PFSK-1 (cell line): ENCODE data around the gene PLEKHA6. TPM values are rescaled to one million over a fixed set of nuclear protein-coding genes. Genes with fewer than 3 reads are reported as not detected.

Source experiments
- FOXP2 ChIP-seq: optimal IDR thresholded peaks from 2 replicates; pipeline ENCODE3; 2011; ENCODE audit warnings: borderline replicate concordance, control low read depth, inconsistent platforms; ENCODE audit not compliant: insufficient read depth; ENCODE audit errors: extremely low read length, extremely low read depth
- POLR2AphosphoS5 ChIP-seq: IDR thresholded peaks from 2 replicates; pipeline ENCODE4 v1.6.1; 2012; ENCODE audit warnings: low read depth, mild to moderate bottlenecking, control low read depth, low read length, moderate library complexity
- SIN3A ChIP-seq: IDR thresholded peaks from 2 replicates; pipeline ENCODE4 v1.6.1; 2012; ENCODE audit warnings: mild to moderate bottlenecking, low read length, moderate library complexity, borderline replicate concordance; ENCODE audit not compliant: insufficient read depth
- TAF1 ChIP-seq: IDR thresholded peaks from 2 replicates; pipeline ENCODE4 v1.6.1; 2012; ENCODE audit warnings: low read length, control low read depth, borderline replicate concordance; ENCODE audit not compliant: insufficient read depth
- polyA plus RNA-seq: library from polyadenylated mRNA; unstranded; fragments of >200 nt; gene quantifications from one replicate; pipeline ENCODE4 v1.2.1, GENCODE V29; 2012; ENCODE audit warnings: low read depth, missing spikeins; ENCODE audit not compliant: insufficient read length
- TF ChIP-seq, protein P1 (sequence below), 2 experiments: IDR thresholded peaks; 2 replicates each; pipeline versions ENCODE4 v1.6.1 to v1.8.0; 2011 to 2012; ENCODE audit warnings: low read depth in 2 of 2, low read length in 2 of 2, control low read depth in 1 of 2, inconsistent platforms in 1 of 2, mild to moderate bottlenecking in 1 of 2, moderate library complexity in 1 of 2; ENCODE audit not compliant: insufficient read depth in 1 of 2

Gene PLEKHA6, protein sequence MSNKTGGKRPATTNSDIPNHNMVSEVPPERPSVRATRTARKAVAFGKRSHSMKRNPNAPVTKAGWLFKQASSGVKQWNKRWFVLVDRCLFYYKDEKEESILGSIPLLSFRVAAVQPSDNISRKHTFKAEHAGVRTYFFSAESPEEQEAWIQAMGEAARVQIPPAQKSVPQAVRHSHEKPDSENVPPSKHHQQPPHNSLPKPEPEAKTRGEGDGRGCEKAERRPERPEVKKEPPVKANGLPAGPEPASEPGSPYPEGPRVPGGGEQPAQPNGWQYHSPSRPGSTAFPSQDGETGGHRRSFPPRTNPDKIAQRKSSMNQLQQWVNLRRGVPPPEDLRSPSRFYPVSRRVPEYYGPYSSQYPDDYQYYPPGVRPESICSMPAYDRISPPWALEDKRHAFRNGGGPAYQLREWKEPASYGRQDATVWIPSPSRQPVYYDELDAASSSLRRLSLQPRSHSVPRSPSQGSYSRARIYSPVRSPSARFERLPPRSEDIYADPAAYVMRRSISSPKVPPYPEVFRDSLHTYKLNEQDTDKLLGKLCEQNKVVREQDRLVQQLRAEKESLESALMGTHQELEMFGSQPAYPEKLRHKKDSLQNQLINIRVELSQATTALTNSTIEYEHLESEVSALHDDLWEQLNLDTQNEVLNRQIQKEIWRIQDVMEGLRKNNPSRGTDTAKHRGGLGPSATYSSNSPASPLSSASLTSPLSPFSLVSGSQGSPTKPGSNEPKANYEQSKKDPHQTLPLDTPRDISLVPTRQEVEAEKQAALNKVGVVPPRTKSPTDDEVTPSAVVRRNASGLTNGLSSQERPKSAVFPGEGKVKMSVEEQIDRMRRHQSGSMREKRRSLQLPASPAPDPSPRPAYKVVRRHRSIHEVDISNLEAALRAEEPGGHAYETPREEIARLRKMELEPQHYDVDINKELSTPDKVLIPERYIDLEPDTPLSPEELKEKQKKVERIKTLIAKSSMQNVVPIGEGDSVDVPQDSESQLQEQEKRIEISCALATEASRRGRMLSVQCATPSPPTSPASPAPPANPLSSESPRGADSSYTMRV
- 4.8 TPM for polyA plus RNA-seq

DNA sequence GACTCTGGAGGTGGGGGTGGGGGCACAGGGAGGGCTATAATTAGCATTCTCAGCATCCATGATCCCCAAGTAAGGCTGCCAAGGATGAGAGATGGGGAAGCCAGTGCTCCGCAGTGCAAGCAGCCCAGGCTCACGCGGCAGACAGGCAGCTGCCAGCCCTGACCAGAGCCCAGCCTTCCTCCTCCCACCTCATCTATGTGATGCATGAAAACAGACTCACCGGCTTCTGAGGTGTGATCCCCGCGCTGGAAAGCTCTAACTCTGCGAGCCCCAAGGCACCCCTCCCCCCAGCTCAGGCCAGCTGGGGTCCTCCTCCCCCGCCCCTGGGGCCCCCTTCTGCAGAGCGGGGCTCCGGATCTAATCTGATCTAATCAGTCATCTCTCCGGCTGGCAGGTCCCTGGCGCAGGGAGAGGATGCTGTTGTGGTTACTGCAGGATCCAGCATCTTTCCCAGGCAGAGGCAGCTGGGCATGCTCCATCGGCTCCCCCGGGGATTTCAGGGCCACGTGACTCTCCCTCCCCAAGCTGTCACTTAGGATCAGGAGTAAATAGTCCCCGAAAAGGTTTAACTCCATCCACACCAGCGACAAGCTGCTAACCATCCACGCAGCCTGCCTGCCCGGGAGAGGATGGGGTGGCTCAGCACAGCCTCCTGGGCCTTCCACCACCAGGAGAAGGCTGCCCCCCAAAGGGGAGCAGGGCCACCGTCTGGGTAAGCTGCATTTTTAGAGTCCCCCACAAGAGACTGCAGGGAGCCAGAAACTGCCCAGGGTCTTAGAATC, at the start of gene PLEKHA6:
Gene PLEKHA6 (minus strand): TSS at position 456 of the 782 bp plus-strand sequence. CDS start 86,202 bp downstream, outside the sequence.
- no peak for TF ChIP-seq FOXP2

DNA sequence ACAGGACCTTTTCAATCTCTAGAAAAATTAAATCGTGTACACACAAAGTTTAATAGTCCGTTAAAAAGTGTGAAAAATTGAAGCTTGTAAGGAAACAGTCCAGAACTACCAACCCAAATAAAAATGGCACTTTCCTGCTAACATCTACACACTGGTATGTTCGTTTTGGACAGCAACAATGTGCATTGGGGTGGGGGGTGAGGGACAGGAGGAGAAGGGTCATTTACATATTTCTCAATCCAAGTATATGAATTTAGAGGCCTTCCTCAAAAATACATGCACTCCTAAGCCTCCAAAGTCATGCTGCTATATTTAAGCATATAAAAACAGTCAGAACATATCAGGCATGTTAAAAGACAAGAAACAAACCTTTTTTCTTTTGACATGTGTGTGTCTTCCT, 49.4 kb upstream of the PLEKHA6 start:
- TF ChIP-seq, protein P1, sequence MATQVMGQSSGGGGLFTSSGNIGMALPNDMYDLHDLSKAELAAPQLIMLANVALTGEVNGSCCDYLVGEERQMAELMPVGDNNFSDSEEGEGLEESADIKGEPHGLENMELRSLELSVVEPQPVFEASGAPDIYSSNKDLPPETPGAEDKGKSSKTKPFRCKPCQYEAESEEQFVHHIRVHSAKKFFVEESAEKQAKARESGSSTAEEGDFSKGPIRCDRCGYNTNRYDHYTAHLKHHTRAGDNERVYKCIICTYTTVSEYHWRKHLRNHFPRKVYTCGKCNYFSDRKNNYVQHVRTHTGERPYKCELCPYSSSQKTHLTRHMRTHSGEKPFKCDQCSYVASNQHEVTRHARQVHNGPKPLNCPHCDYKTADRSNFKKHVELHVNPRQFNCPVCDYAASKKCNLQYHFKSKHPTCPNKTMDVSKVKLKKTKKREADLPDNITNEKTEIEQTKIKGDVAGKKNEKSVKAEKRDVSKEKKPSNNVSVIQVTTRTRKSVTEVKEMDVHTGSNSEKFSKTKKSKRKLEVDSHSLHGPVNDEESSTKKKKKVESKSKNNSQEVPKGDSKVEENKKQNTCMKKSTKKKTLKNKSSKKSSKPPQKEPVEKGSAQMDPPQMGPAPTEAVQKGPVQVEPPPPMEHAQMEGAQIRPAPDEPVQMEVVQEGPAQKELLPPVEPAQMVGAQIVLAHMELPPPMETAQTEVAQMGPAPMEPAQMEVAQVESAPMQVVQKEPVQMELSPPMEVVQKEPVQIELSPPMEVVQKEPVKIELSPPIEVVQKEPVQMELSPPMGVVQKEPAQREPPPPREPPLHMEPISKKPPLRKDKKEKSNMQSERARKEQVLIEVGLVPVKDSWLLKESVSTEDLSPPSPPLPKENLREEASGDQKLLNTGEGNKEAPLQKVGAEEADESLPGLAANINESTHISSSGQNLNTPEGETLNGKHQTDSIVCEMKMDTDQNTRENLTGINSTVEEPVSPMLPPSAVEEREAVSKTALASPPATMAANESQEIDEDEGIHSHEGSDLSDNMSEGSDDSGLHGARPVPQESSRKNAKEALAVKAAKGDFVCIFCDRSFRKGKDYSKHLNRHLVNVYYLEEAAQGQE (IDR thresholded peaks at IDR 0.05; ENCODE audit: insufficient read depth in 1 of 2, low read depth in 2 of 2, low read length in 2 of 2), result peak in 1 of 2 experiments; percentile 80; a peak in 2 of 4 replicates
- no peak for TF ChIP-seq TAF1
- TF ChIP-seq FOXP2, result no peak
- TF ChIP-seq SIN3A, result peak; percentile 36; the same call in 1 of the 2 replicates
- no peak for TF ChIP-seq POLR2AphosphoS5

DNA sequence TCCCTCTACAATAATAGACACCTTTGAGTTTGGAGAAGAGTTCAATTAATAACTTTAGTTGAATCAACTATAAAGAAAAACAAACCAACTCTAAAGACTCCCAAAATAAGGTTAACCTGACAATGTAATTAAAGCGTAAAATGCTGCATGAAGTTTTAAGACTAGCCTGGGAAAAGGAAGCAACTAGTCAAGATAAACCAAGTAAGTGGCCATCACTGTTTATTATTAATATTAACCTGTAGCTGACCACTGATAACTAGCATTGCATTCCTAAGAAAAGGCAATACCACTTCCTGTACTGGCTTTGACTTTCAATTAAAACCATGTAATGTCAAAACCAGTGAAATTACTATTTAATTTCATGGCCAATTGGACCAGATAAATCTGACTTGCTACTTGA, 48.9 kb upstream of the PLEKHA6 start:
- TF ChIP-seq FOXP2 (no peak), POLR2AphosphoS5 (no peak), TAF1 (no peak), SIN3A (no peak)
- TF ChIP-seq, protein P1 (IDR thresholded peaks at IDR 0.05; ENCODE audit: insufficient read depth in 1 of 2, low read depth in 2 of 2, low read length in 2 of 2), result no peak

DNA sequence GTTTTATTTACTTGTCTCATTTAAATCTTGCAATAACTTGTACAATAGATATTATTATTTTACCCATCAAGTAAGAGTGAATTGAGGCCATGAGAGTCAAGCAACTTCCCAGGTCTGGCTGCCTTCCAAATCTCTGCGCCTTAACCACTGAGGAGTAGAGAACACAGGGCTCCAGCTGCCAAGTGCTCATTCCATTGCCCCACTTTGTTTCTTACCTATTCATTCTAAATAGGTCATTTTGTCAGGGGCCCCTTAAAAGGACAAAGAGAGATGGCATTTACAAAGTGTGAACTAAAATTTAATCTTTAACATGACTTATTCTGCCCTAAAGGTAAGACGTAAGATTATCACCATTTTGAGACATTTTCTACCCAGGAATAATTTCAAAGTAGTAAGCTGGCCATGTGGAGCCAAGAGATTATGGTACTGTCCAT, 48.4 kb upstream of the PLEKHA6 start:
- TF ChIP-seq, protein P1 (IDR thresholded peaks at IDR 0.05; ENCODE audit: insufficient read depth in 1 of 2, low read depth in 2 of 2, low read length in 2 of 2), result no peak
- TF ChIP-seq POLR2AphosphoS5 (no peak), SIN3A (no peak), TAF1 (no peak), FOXP2 (no peak)
